ENCODE measurements around the gene IRGQ.

- TF ChIP-seq CTCF (tag by site-specific recombination; IDR thresholded peaks at IDR 0.05) (no peak), ATF2 (tag by site-specific recombination; IDR thresholded peaks at IDR 0.05; ENCODE audit: low read depth) (no peak), ZNF214 (tag by site-specific recombination; IDR thresholded peaks at IDR 0.05; ENCODE audit: borderline replicate concordance) (no peak), GLI2 (tag by site-specific recombination; IDR thresholded peaks at IDR 0.05; ENCODE audit: borderline replicate concordance, low read depth) (no peak), ZBTB1 (tag by site-specific recombination; IDR thresholded peaks at IDR 0.05) (no peak), ZNF366 (tag by site-specific recombination; conservative IDR thresholded peaks at IDR 0.05) (no peak), KLF16 (tag by site-specific recombination; IDR thresholded peaks at IDR 0.05) (peak; percentile 43; the same call in 1 of the 2 replicates), ZBTB48 (tag by site-specific recombination; IDR thresholded peaks at IDR 0.05) (no peak), WT1 (tag by site-specific recombination; IDR thresholded peaks at IDR 0.05) (no peak), ZNF558 (tag by site-specific recombination; IDR thresholded peaks at IDR 0.05) (no peak)
Observed at GRCh38 chr19:43625918-43626579, 30.1 kb upstream of the IRGQ start.
